HG03575 (cell line): ENCODE data around the gene TALDO1.

Experiments used
- ATAC-seq: cut with Tn5 transposase; IDR thresholded peaks from one replicate; pipeline ENCODE4 v1.9.1; 2021; ENCODE audit not compliant: unreplicated experiment, insufficient number of reproducible peaks, low FRiP score; ENCODE audit errors: extremely low read depth

TALDO1 gene

DNA sequence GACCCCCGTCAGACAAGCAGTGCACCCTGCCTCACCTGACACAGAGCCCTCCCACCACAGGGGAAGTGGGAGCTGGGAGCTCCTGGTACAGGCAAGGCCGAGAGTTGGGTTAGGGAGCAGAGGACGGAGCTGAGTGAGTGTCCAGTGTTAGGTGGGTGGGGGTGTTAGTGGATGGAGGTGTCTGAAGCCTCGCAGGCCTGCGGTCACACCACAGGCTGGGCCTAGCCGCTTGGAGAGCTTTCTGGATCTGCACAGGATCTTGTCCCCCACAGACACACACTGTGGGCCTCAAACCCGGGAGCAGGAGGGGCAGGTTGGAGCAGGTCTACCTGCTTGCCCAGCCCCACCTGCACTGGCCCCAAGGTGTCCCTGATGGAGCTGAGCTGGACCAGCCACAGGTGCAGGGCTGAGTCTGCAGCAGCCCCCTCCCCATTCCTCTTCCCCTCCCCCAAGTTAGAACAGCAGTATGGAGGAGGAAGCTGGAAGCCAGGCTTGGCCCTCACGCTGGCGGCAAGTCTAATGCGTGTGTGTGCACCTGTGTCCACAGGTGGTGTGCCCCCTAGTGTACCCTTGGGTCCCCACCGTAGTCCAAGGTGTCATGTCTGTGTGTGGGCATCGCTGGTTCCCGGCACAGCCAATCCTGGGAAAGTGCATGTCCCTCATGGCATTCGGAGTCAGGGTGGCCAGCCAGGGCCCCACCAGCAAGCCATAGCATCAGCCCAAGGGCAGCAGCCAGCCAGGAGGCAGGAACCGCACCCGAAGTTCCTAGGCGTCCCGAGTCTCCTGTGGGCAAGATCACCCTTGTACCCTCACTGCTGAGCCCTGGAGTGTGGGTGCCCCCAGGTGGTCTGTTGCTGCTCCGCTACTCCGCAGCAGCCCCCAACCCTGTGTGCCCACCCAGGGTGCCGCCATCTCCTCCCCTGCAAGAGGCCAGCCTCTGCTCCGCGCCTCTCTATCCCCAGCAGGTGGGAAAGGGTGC is 32.0 kb downstream of the TALDO1 start:
- no peak for ATAC-seq

DNA sequence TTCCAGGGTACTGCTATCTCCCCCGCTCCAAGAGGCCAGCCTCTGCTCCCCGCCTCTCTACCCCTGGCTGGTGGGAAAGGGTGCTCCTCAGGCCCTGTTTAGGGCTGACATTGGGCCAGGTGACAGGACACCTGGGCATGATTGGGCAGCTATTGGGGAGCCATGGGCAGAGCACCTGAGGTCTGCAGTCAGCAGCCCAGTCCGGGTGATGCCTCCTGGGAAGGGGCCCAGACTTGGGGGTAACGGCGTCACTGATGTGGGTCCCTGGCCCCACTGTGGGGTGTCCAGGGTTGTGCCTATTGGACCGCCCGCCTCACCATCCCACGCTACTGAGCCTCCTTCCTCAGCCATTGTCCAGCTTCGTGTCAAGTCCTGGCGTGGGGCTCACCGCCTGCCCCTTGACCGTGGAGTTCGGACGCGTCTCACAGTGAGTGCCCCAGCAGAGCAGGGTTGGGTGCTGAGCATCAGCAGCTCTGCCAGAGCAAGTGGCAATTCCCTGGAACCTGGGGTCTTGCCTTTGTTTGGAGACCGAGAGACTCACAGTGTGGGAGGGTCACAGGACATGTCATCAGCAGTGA is 32.8 kb downstream of the TALDO1 start:
- no peak for ATAC-seq

DNA sequence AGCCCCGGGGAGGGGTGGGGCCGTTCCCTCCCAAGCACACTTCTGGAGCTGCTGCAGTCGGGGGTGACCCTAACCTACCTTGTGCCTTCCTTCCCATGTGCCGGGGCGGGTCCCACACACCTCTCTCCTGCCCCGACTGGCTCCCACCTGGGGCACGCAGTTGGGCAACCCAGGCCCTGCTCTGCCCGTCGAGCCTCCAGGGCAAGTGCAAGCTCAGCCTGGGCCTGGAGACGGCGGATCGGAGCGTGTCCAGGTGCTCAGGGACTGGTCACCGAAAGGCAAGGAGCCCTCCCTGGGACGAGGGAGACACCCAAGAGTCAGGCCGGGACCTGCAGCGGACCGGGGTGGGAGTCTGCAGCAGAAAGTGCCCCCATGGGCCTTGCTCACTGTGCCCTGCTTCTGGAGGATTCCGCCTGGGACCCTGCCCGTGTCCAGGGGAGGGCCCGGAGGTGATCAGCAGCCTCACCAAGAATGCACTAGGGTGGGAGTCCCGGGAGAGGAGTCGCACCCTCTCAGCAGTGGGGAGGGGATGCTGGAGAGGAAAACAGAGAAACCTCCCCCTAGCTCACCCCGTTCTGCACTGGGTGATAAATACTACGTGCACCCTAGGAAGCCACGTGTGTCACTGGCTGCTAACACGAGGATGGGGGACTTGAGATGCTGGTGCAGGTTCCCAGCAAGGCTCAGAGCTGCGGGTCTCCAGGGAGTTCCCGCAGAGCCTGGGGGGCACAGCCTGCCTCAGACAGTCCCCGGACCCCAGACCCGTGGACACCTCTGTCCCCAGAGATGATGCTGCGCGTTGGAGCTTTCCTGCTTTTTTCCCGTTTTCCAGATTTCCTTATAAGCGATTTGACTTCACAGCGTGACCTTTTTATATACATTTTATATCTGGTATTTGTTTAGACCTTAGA is 35.3 kb downstream of the TALDO1 start:
- ATAC-seq, result no peak

DNA sequence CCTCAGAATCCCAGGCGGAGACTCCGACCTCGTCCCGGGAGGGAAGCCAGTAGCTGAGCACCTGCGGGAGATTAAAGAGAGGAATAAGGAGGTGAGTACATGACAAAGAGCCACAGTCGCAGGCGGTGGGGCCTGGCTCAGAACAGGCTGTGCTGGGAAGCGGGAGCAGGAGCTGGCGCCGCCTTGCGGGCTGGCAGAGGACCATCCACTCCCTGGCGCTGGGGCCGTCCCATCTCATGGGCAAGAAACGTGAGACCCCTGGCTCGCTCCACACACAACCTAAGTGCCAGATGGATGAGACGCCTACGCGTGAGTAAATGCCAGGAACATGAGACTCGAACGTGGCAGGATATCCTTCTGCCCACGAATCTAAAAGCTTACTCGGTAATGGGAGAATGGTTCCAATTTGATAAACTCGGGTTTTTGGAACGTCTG is 36.3 kb downstream of the TALDO1 start:
- ATAC-seq, result no peak

DNA sequence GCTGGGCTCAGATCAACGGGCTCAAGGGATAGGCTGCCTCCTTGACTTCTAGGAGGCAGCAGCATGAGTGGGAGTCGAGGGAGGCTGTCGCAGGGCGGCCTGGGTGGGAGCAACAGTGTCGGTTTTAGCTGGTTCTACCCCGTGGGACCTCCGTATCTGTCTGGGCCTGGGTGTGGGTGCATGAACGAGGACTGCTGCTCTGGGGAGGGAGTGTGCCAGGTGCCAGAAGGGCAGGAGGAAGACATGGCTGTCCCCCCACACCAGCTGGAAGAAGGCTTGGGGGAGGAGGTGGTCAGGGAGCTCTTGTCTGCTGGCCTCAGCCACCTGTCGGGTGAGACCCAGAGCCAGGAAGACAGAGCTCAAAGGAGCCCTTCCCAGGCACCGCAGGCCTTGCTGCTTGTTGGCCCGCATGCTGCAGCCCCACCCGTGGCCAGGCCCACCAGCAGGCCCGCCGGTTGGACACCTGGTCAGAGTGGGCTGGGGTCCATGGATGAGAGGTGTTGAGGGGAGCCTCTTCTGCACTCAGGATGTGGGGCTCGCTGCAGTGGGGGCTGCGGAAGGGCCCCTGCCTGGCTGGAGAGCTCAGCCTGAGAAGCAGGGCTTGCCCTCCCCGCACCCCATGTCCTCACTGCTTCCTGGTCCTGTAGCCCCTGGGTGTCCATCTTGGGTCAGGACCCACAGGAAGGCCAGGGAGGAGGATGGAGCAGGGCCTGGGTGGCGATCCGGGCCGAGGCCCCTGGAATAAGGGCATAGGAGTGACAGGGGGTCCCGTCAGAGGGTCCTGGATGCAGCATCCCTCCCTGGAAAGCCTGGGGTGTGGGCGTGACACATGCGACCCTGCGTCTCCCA is 39.2 kb downstream of the TALDO1 start:
- no peak for ATAC-seq

DNA sequence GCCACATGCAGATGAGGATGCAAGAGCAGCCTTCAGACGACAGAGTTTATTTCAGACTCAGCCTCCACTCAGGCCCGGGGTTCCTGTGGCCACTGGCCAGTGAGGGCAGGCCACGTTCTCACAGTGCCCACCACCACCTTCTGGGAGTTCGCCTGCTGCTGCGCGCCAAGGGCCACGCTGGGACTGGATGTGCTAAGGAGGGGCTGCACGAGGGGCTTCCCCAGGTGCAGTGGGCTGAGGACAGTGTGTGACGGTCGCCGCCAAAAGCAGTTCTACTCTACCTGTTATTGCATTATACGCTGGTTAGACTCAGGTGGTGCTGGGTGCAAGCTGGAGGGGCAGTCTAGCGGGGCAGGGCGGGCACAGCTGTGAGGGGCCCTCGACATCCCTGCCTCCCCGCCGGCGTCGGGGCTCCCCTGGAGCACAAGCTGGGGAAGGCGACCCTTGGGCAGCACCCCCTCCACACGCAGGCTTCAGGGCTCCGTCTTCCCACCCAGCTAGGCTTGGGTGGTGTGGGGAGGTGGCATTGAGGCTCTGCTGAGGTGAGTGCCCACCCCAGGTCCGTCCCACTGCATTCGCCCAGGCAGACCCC is 39.9 kb downstream of the TALDO1 start:
- no peak for ATAC-seq

DNA sequence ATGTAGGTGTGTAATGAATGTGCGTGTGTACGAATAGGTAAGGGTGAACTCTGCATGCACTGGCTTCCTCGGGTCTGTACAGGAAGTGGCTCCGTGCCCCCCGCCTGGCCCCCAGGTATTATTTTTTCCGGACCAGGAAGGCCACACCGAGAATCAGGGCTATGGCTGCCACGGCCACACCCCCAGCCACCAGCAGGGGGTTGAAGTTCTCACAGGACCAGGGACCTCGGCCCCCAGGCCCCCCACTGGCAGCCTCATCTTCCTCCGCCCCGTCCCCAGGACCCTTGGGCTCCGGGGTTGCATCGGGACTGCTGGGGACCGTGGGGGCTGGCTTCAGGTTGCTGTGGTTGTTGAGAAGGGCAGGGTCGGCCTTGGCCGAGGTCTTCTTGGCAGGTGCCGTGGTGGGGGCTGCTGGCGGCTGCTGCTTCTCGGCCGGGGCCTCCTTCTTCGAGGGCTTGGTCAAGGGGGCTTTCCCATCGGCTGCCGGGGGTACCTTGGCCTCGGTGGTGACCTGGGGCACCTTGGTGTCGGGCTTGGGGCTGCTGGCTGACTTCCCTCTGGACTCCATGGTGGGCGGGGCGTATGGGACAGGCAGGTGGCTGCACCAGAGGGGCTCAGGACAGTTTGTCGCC is 40.9 kb downstream of the TALDO1 start:
- no peak for ATAC-seq

DNA sequence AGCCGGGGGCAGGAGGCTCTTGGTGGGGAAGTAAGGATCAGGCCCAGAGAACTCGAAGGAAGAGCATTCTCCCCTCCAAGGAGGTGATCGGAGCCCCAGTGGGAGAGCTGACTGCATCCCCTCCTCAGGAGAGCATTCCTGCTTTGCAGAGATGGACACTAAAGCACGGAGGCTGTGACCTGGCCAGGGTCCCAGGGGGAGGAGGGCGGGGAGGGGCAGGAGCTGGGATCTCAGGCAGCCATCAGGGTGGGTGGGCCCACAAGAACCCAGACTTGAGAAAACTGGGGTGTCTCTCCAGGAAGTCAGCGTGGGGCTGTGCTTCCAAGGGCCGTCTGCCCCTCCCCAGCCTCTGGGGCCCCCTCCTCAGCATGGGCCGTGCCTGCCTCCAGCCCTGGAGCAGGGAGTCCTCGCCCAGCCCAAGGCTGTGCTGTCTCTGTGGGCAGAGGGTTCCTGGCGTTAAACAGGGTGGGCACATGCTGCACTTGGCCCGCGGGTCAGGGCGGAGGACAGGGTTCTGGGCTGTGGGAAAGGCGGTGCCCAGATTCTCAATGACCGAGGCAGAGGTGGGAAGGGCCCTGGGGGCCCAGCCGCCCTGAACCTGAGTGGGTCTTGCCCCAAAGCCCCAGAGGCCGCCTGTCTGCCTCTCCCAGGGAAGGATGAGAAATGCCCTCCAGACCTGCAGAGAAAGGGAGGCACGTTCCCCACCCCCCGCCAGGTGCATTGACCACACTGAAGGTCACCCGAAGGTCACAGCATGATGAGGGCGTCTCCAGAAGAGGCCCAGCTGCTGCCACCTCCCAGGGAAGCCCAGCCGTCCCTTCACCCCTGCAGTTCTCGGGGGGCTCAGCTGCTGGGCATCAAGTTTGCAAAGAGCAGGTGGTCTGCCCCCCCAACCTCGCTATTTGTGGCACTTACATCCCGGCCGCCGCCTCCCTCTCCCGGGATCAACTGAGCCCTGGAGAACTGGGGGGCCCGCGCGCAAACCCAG is 42.0 kb downstream of the TALDO1 start:
- no peak for ATAC-seq

DNA sequence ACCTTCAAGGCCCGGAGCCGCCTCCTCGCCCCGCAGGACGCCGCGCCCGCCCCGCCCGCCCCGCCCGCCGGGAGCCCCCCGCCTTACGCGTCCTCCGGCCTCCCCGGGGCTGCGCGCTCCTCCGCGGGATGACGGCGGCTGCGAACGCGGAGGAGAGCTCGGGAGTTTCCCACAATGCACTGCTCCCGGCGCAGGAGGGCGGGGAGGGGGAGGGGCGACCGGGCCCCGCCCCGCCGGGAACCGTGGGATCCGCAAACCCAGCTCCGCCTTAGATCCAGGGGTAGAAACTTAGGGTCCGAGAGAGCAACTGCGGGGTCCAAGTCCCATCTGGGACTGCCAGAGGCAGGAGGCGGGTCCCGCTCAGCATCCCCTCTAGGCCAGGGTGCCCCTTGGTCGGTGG is 42.7 kb downstream of the TALDO1 start, which contains the start of gene CEND1:
Gene CEND1 (minus strand): TSS at position 148 of the 400 bp plus-strand sequence. CDS start 1,514 bp downstream, outside the sequence.
- no peak for ATAC-seq

DNA sequence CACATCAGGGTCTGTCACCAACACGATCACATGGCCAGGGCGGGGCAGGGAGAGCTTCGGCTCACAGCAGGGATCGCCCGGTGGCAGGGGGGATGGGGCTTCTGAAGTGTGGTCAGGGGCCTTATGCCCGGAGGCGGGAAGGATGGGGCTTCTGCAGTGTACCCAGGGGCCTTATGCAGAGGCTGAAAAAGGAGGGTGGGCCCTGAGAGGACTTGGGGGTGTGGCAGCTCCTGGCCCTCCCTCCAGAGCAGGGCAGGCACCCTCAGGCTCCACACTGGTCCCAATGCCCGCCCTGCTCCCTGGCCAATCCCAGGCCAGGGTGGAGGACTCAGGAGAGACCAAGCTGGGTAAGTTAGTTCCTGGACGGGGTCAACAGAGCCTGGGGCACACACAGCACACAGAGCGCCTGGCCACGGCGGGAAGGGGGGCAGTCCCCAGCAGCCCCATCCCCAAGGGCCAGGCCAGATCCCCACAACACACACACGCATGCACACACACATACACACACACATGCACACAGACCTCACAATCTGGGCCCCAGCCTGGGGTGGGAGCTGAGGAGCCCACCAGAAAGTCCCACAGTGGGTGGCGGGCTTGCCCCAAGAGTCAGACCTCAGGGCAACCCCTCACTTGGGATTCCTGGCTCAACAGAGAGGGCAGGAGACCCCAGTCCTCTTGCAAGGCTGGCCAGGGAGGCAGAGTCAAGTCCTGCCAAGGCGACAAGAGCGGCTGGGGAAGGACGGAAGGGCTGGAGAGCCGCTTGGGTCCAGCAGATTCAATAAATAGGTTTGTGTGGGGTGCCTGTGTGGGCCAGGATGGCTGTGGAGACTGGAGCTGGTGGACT is 43.7 kb downstream of the TALDO1 start:
- ATAC-seq, result no peak

DNA sequence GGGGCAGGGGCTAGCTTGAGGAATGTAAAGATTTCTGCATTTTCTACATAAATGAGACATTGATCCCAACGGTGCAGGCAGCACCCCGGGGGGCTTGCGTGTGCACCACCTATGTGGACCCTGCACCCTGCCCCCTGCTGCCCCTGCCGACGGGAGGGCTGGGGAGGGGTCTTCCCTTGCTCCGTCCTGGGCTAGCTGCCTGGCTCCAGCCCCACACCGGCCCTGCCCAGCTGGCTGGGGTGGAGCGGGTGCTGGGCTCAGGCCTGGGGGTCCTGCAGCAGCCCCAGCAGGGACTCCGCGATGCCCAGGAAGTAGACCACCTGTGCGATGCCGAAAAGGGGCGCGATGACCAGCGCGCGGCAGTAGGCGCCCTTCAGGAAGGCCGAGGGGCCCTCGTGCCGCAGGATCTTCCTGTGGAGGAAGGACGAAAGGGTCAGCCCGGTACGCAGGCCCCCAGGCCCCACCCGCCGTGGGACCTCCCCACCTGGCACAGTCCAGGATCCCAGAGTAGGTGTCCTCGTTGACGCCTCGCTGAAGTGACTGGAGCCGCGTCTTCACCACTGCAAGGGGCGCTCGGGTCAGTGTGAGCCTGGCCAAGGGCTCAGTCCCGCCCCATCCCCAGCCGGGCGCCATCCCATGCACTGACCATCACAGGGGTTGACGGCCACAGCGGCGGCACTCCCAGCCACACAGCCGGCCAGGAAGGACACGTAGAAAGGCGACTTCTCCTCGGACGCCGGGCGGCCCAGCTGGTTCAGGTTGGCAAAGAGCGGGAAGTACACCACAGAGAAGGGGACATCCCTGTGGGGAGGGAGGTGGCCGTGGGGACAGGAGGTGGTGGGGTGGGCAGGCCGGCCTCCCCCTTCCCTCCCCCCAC is 44.6 kb downstream of the TALDO1 start:
- no peak for ATAC-seq

DNA sequence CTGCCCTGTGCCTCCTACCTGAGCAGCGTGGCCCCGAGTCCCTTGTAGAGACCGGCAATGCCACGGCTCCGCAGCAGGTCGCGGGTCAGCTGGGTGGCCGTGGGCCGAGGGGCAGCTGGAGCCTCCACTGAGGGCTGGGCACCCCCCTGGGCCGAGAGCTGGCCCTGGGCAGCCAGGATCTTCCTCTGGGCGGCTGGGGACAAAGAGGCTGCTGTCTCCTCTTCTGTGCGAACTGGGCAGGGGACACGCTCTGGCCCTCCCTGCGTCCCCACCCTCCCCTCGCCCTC is 45.2 kb downstream of the TALDO1 start:
- ATAC-seq, result no peak

DNA sequence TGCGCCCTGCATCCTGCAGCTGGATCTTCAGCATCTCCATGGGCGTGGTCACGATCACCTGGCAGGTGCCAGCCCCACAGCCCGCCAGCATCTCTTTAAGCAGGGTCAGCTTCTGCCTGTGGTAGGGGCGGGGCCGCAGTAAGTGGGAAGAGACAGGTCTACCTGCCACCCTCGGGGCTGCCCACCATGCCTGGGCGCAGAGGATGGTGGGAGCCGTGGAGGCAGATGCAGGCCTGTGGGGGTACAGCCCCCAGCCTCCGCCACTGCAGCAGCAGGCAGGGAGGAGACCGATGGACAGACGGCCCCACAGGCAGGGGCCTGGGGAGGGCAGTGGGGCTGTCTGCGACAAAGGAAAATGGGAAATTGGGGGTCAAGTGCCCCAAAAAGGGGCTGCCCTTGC is 45.6 kb downstream of the TALDO1 start:
- ATAC-seq, result no peak

DNA sequence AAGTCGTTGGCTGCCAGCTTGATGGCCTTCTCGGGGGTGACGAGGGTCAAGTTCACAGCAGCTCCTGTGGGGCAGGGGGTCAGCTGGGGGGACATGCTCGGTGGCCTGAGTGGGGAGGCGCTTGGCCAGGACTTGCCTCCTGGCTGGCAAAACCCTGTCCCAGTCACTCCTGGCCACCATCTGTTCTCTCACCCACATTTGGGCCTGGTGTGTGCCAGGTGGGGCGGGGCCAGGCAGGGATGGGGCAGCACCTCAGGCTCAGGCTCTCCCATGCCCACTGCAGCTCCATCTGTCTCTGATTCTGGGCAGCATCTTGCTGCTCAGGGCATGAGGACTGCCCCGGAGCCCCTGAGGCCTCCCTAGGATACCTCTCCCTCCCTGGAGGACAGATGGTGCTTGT is 46.3 kb downstream of the TALDO1 start:
- ATAC-seq, result no peak
